ENCODE measurements around the gene WFDC1. TPM values are rescaled to one million over a fixed set of nuclear protein-coding genes. Genes with fewer than 3 reads are reported as not detected.

Gene WFDC1
- total RNA-seq, 2 donors from 2014 or later, result 0.15 TPM; not detected in 1

- TF ChIP-seq CTCF (conservative IDR thresholded peaks at IDR 0.05), result no peak
- Mint-ChIP-seq H3K4me1 (no peaks in the 10 kb centered on the region), H3K36me3 (ENCODE audit: low read depth) (no peaks in the 10 kb centered on the region), H3K9me3 (no peaks in the 10 kb centered on the region), H3K27me3 (ENCODE audit: insufficient read depth) (peaks cover 3% of the 10 kb centered on the region), H3K4me3 (no peak overlapping the region), H3K27ac (no peak overlapping the region)
- Histone ChIP-seq H3K27me3 (ENCODE audit: control insufficient read depth, insufficient read depth, low read length, poor library complexity, severe bottlenecking) (no peaks in the 10 kb centered on the region), H3K9ac (ENCODE audit: extremely low read depth, low read length, poor library complexity, severe bottlenecking) (no peak overlapping the region), H3K36me3 (ENCODE audit: control insufficient read depth, insufficient read depth, low read length) (no peaks in the 10 kb centered on the region), H3K4me3 (ENCODE audit: low read length) (no peak overlapping the region), H3K9me3 (ENCODE audit: control insufficient read depth, low read length) (no peaks in the 10 kb centered on the region), H3K4me1 (ENCODE audit: control insufficient read depth, insufficient read depth, low read length) (no peaks in the 10 kb centered on the region), H3K27ac (ENCODE audit: low read depth, low read length) (no peak overlapping the region)
- no peak for DNase-seq
- WGBS, 2 experiments (ENCODE audit: insufficient coverage in 1 of 2, insufficient read length in 1 of 2), result 77 to 89% methylated on average over 7 to 11 of the region's 11 CpGs
Measured at GRCh38 chr16:84349862-84350684, 55.4 kb downstream of the WFDC1 start.

- no peak overlapping the region for H3K27ac ChIP-seq (ENCODE audit: low read depth, low read length)
- H3K27me3 ChIP-seq (ENCODE audit: control insufficient read depth, insufficient read depth, low read length, poor library complexity, severe bottlenecking), result no peaks in the 10 kb centered on the region
- 88 to 95% methylated on average over 13 to 16 of the region's 16 CpGs for WGBS, 2 experiments (ENCODE audit: insufficient coverage in 1 of 2, insufficient read length in 1 of 2)
- H3K27me3 Mint-ChIP-seq (ENCODE audit: insufficient read depth), result peaks cover 3% of the 10 kb centered on the region
- no peaks in the 10 kb centered on the region for H3K36me3 Mint-ChIP-seq (ENCODE audit: low read depth)
- no peak overlapping the region for H3K4me3 ChIP-seq (ENCODE audit: low read length)
- H3K9me3 Mint-ChIP-seq, result no peaks in the 10 kb centered on the region
- H3K27ac Mint-ChIP-seq, result no peak overlapping the region
- H3K36me3 ChIP-seq (ENCODE audit: control insufficient read depth, insufficient read depth, low read length), result no peaks in the 10 kb centered on the region
- no peaks in the 10 kb centered on the region for H3K4me1 Mint-ChIP-seq
- TF ChIP-seq CTCF (conservative IDR thresholded peaks at IDR 0.05), result no peak
- H3K9me3 ChIP-seq (ENCODE audit: control insufficient read depth, low read length), result no peaks in the 10 kb centered on the region
- DNase-seq, result no peak
- no peak overlapping the region for H3K4me3 Mint-ChIP-seq
- H3K9ac ChIP-seq (ENCODE audit: extremely low read depth, low read length, poor library complexity, severe bottlenecking), result no peak overlapping the region
- no peaks in the 10 kb centered on the region for H3K4me1 ChIP-seq (ENCODE audit: control insufficient read depth, insufficient read depth, low read length)
Measured at GRCh38 chr16:84350685-84351400, 56.2 kb downstream of the WFDC1 start.

- TF ChIP-seq CTCF (conservative IDR thresholded peaks at IDR 0.05), result no peak
Measured at GRCh38 chr16:84351630-84352029, 57.0 kb downstream of the WFDC1 start.

More at GRCh38 chr16:84351630-84352029, 57.0 kb downstream of the WFDC1 start:
- Histone ChIP-seq H3K9ac (ENCODE audit: extremely low read depth, low read length, poor library complexity, severe bottlenecking) (no peak overlapping the region), H3K4me3 (ENCODE audit: low read length) (no peak overlapping the region), H3K27me3 (ENCODE audit: control insufficient read depth, insufficient read depth, low read length, poor library complexity, severe bottlenecking) (no peaks in the 10 kb centered on the region), H3K27ac (ENCODE audit: low read depth, low read length) (no peak overlapping the region), H3K4me1 (ENCODE audit: control insufficient read depth, insufficient read depth, low read length) (peaks cover under 1% of the 10 kb centered on the region), H3K9me3 (ENCODE audit: control insufficient read depth, low read length) (no peaks in the 10 kb centered on the region), H3K36me3 (ENCODE audit: control insufficient read depth, insufficient read depth, low read length) (no peaks in the 10 kb centered on the region)
- peaks cover 3% of the 10 kb centered on the region for H3K27me3 Mint-ChIP-seq (ENCODE audit: insufficient read depth)
- no peak overlapping the region for H3K4me3 Mint-ChIP-seq
- H3K27ac Mint-ChIP-seq, result no peak overlapping the region
- 92 to 96% methylated on average over 6 to 8 of the region's 8 CpGs for WGBS, 2 experiments (ENCODE audit: insufficient coverage in 1 of 2, insufficient read length in 1 of 2)
- H3K9me3 Mint-ChIP-seq, result no peaks in the 10 kb centered on the region
- no peaks in the 10 kb centered on the region for H3K36me3 Mint-ChIP-seq (ENCODE audit: low read depth)
- H3K4me1 Mint-ChIP-seq, result peaks cover 3% of the 10 kb centered on the region
- DNase-seq, result no peak

Measured in endodermal cell (in vitro differentiated cells).